GM12878 (cell line): Measurements from ENCODE around the gene PIEZO2. TPM values are rescaled to one million over a fixed set of nuclear protein-coding genes. Genes with fewer than 3 reads are reported as not detected.
A peak's percentile ranks its signal among the peaks of the same experiment; 100 is the strongest.

Experiments
- ATAC-seq: fragments of 200-7000 bp; cut with Tn5 transposase; 3 replicates; pipeline ENCODE4 v1.9.1; 2020; ENCODE audit warnings: mild to moderate bottlenecking, moderate library complexity
- BruUV-seq: library from RNA; stranded (reverse); fragments of 400-500 nt; replicated peaks from 2 replicates; lab custom pipeline; 2021; lab: Mats Ljungman, UMichigan
- CTCF ChIA-PET: fragments of 300-600 bp; sonication (Branson Sonifier 250); formaldehyde crosslinking; extraction: SDS; loops from one replicate; lab custom pipeline; 2021; ENCODE audit warnings: inconsistent platforms; lab: Yijun Ruan, JAX
- POLR2A ChIA-PET: fragments of 350-600 bp; formaldehyde crosslinking; extraction: SDS; loops from one replicate; lab custom pipeline; 2021; ENCODE audit warnings: inconsistent platforms; lab: Charles Lee
- RAD21 ChIA-PET: fragments of 300-600 bp; sonication (Branson Sonifier 250); formaldehyde crosslinking; loops from one replicate; lab custom pipeline; 2023; ENCODE audit warnings: antibody characterized with exemption; ENCODE audit not compliant: unreplicated experiment; lab: Charles Lee
- SMC1A ChIA-PET: fragments of 300-600 bp; sonication (Branson Sonifier 250); formaldehyde crosslinking; loops from one replicate; lab custom pipeline; 2023; ENCODE audit not compliant: unreplicated experiment, uncharacterized antibody; lab: Charles Lee
- DNase-seq: peaks from one replicate; pipeline ENCODE4 v3.0.0-alpha.2; 2011; ENCODE audit warnings: low read depth, low spot score
- FAIRE-seq: peaks from 3 replicates; lab custom pipeline; 2011; peaks lifted over from hg19 to GRCh38; lab: Jason Lieb, UNC
- H2AFZ ChIP-seq: 2 replicates; pipeline ENCODE4 v1.6.0; 2011; ENCODE audit warnings: low read depth, low read length, control low read depth; ENCODE audit not compliant: control insufficient read depth
- H3K27ac ChIP-seq: 2 replicates; pipeline ENCODE4 v1.5.1; 2011; ENCODE audit warnings: control low read depth; ENCODE audit not compliant: control insufficient read depth, insufficient read depth
- H3K27me3 ChIP-seq, 2 experiments: replicated peaks in 1 of 2; 2 replicates each; pipeline versions ENCODE4 v1.6.0 to v1.6.1; 2011; ENCODE audit warnings: low read length in 1 of 2; ENCODE audit not compliant: control insufficient read depth in 2 of 2, insufficient read depth in 2 of 2
- H3K36me3 ChIP-seq, 2 experiments: 2 replicates each; pipeline ENCODE4 v1.5.1; 2011; ENCODE audit warnings: low read length in 1 of 2; ENCODE audit not compliant: control insufficient read depth in 2 of 2, insufficient read depth in 2 of 2
- H3K4me1 ChIP-seq: 2 replicates; pipeline ENCODE4 v1.6.1; 2011; ENCODE audit warnings: mild to moderate bottlenecking, low read length, moderate library complexity, mixed read lengths; ENCODE audit not compliant: control insufficient read depth, insufficient read depth
- H3K4me2 ChIP-seq: 2 replicates; pipeline ENCODE4 v1.6.0; 2011; ENCODE audit warnings: control low read depth; ENCODE audit not compliant: control insufficient read depth, insufficient read depth
- H3K4me3 ChIP-seq: fragments of 200-600 bp; sonication (generic); 2 replicates; pipeline ENCODE4 v1.5.1; 2016
- H3K79me2 ChIP-seq: 2 replicates; pipeline ENCODE4 v1.6.0; 2011; ENCODE audit warnings: low read length; ENCODE audit not compliant: control insufficient read depth, insufficient read depth
- H3K9ac ChIP-seq: 2 replicates; pipeline ENCODE4 v1.8.0; 2011; ENCODE audit warnings: low read length, control low read depth, mixed read lengths; ENCODE audit not compliant: control insufficient read depth, insufficient read depth
- H3K9me3 ChIP-seq: replicated peaks from 3 replicates; pipeline ENCODE4 v1.5.1; 2011; ENCODE audit warnings: mild to moderate bottlenecking, low read length; ENCODE audit not compliant: control insufficient read depth, insufficient read depth
- H4K20me1 ChIP-seq: 2 replicates; pipeline ENCODE4 v1.6.0; 2011; ENCODE audit not compliant: control insufficient read depth, insufficient read depth
- ATF2 ChIP-seq: IDR thresholded peaks from 2 replicates; pipeline ENCODE4 v1.6.1; 2012; ENCODE audit warnings: low read length, inconsistent platforms
- BACH1 ChIP-seq: fragments of 450-650 bp; IDR thresholded peaks from 2 replicates; pipeline ENCODE4 v1.6.1; 2017; ENCODE audit warnings: mild to moderate bottlenecking, borderline replicate concordance
- BCL11A ChIP-seq: IDR thresholded peaks from 2 replicates; pipeline ENCODE4 v1.6.1; 2011; ENCODE audit warnings: low read depth, low read length
- E4F1 ChIP-seq: fragments of 450-650 bp; IDR thresholded peaks from 2 replicates; pipeline ENCODE4 v1.6.1; 2018; ENCODE audit warnings: borderline replicate concordance, mild to moderate bottlenecking; ENCODE audit not compliant: partially characterized antibody
- EP300 ChIP-seq, 2 experiments: fragments of 150-350 bp in 1 of 2; IDR thresholded peaks; 2 replicates each; pipeline ENCODE4 v1.6.1; 2011 to 2012; ENCODE audit warnings: low read depth in 2 of 2, low read length in 2 of 2, borderline replicate concordance in 1 of 2, improper control_type of control experiment in 1 of 2, inconsistent platforms in 1 of 2; ENCODE audit not compliant: control insufficient read depth in 1 of 2
- HDAC2 ChIP-seq: fragments of 200-600 bp; sonication (generic); IDR thresholded peaks from 2 replicates; pipeline ENCODE4 v1.6.1; 2017
- MYB ChIP-seq: fragments of 150-350 bp; IDR thresholded peaks from 2 replicates; pipeline ENCODE4 v1.6.1; 2014; ENCODE audit warnings: mild to moderate bottlenecking, low read depth, low read length, borderline replicate concordance
- POU2F2 ChIP-seq: IDR thresholded peaks from 3 replicates; pipeline ENCODE4 v1.6.1; 2011; ENCODE audit warnings: low read depth, mild to moderate bottlenecking, low read length, borderline replicate concordance
- ZBED1 ChIP-seq: IDR thresholded peaks from 2 replicates; pipeline ENCODE4 v1.6.1; 2016; ENCODE audit warnings: borderline replicate concordance
- WGBS: methylation state at CpG from one replicate; pipeline ENCODE4 v1.1.6; 2016; ENCODE audit warnings: low lambda C conversion rate; ENCODE audit not compliant: insufficient replicate concordance, insufficient coverage; ENCODE audit errors: missing lambda C conversion rate; 5-methylcytosine and 5-hydroxymethylcytosine counted together
- in situ Hi-C: fragments of 300-500 bp; cut with MboI; formaldehyde crosslinking; loops from 9 replicates; pipeline ENCODE4 v1.14.3; 2018; ENCODE audit warnings: mixed read lengths
- intact Hi-C: fragments of 100-400 bp; cut with micrococcal nuclease; formaldehyde crosslinking; loops from one replicate; pipeline ENCODE4 v1.14.2; 2022; ENCODE audit not compliant: unreplicated experiment
- polyA plus RNA-seq, 11 experiments: library from polyadenylated mRNA; depleted of rRNA in 4 of 11; unstranded in 6 of 11; stranded (reverse) in 5 of 11; fragments of >200 nt; fragmentation: Nextera tagmentation in 4 of 11; fragmentation: Illumina TruSeq in 1 of 11; extraction: Ambion mirVana in 4 of 11; extraction: Trizol in 1 of 11; gene quantifications; 1 replicate in 1 of 11; 2 replicates in 10 of 11; pipeline versions ENCODE4 v1.2.1 to v1.2.3, GENCODE V29; 2011 to 2016; ENCODE audit warnings: inconsistent platforms in 2 of 11, missing spikeins in 2 of 11, low read depth in 1 of 11
- total RNA-seq, 4 experiments: library from RNA; depleted of rRNA in 3 of 4; stranded (reverse); fragments of >200 nt in 3 of 4; fragmentation: Illumina TruSeq in 1 of 4; extraction: Trizol in 1 of 4; gene quantifications; 2 replicates each; pipeline versions ENCODE4 v1.2.1 to v1.2.3, GENCODE V29; 2013 to 2021
- TF ChIP-seq, protein P1 (sequence below), 3 experiments: IDR thresholded peaks in 2 of 3; conservative IDR thresholded peaks in 1 of 3; 2 replicates each; pipeline ENCODE4 v1.5.1; 2011; ENCODE audit warnings: low read depth in 3 of 3, low read length in 3 of 3, mild to moderate bottlenecking in 3 of 3, control low read depth in 2 of 3, moderate library complexity in 2 of 3, inconsistent platforms in 1 of 3, mixed read lengths in 1 of 3; ENCODE audit not compliant: control insufficient read depth in 2 of 3, insufficient read depth in 1 of 3; ENCODE audit errors: extremely low read depth in 1 of 3
- TF ChIP-seq, protein P2 (sequence below): IDR thresholded peaks from 2 replicates; pipeline ENCODE4 v1.6.1; 2011; ENCODE audit warnings: low read depth, low read length, improper control_type of control experiment, borderline replicate concordance
- TF ChIP-seq, protein P3 (sequence below): fragments of 450-650 bp; IDR thresholded peaks from 2 replicates; pipeline ENCODE4 v1.6.1; 2014; ENCODE audit warnings: mild to moderate bottlenecking

PIEZO2 gene
- total and polyA plus RNA-seq, 10 of the 15 experiments (the other 5 are each of a cell fraction or from before 2014, with no cell fraction given) = 6.7 to 42.3 (median 27.4) TPM

DNA sequence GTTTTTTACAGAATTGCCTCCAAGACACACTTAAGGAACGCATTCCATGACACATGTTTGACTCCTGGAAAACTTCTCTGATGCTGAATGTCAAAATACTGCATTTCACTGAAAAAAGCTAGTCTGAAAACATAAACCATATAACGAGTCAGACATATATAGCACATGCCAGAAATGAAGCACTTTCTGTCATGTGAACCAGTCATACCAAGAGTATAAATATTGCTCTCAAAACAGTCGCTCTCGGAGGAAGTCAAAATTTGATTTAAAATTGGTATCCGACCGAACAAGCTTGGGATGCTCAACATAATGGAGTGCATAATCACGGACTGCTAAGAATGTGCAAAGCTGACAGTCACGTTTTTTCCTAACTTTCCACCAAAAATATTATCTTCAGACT lies 115.9 kb downstream of the PIEZO2 start (continued):
- no peak for TF ChIP-seq E4F1
- no peak for TF ChIP-seq EP300 (IDR thresholded peaks at IDR 0.05; ENCODE audit: borderline replicate concordance in 1 of 2, control insufficient read depth in 1 of 2, low read depth in 2 of 2, low read length in 2 of 2)
- peak; percentile 51; the same call in 1 of the 2 replicates for TF ChIP-seq BCL11A
- no peak for TF ChIP-seq BACH1
- 0 out of 2 replicates have a peak, but pooled peaks have one; percentile 42 for TF ChIP-seq ATF2
- TF ChIP-seq ZBED1 = peak; percentile 43; the same call in 1 of the 2 replicates
- TF ChIP-seq, all 136 proteins: peak for 10

GRCh38 chr18:11031966-11032365 lies 117.4 kb downstream of the PIEZO2 start:
- ATAC-seq = no peak

More at GRCh38 chr18:11031966-11032365, 117.4 kb downstream of the PIEZO2 start:
- Histone ChIP-seq H3K9ac (no peak overlapping the region), H4K20me1 (no peaks in the 10 kb centered on the region), H3K27me3 (no peaks in the 10 kb centered on the region), H3K4me2 (no peak overlapping the region), H3K27ac (no peak overlapping the region), H2AFZ (no peak overlapping the region), H3K9me3 (peaks cover 2% of the 10 kb centered on the region; the same call in 2 of the 3 replicates), H3K4me1 (peaks cover 43% of the 10 kb centered on the region), H3K36me3 (peaks cover 0 to 3% of the 10 kb centered on the region in 2 experiments; a peak in 1 of 4 replicates), H3K4me3 (no peak overlapping the region; the same call in 1 of the 2 replicates), H3K79me2 (peaks cover 63% of the 10 kb centered on the region)
- intact Hi-C loops = no loop called here
- in situ Hi-C loops = no loop called here
- no TSS peak for BruUV-seq
- ChIA-PET CTCF (interaction anchor here (1.0 to 1.5 kb wide), 2 partner anchors 9 to 80 kb away, joined by 4 to 6 read pairs; no protein-coding TSS in a partner anchor), RAD21 (interaction anchor here (0.9 to 1.4 kb wide), 3 partner anchors 25 to 122 kb away, joined by 3 to 4 read pairs (median 3); no protein-coding TSS in a partner anchor), POLR2A (interaction anchor here (1.1 kb wide), 1 partner anchor 66 kb away, joined by 3 read pairs; no protein-coding TSS in a partner anchor), SMC1A (interaction anchor here (1.0 to 2.5 kb wide), 8 partner anchors 9 to 180 kb away, joined by 3 to 10 read pairs (median 3); no protein-coding TSS in a partner anchor)
- no peak for FAIRE-seq
- 78% methylated on average over 5 of the region's 5 CpGs for WGBS
- no peak for DNase-seq
- TF ChIP-seq, protein P1, sequence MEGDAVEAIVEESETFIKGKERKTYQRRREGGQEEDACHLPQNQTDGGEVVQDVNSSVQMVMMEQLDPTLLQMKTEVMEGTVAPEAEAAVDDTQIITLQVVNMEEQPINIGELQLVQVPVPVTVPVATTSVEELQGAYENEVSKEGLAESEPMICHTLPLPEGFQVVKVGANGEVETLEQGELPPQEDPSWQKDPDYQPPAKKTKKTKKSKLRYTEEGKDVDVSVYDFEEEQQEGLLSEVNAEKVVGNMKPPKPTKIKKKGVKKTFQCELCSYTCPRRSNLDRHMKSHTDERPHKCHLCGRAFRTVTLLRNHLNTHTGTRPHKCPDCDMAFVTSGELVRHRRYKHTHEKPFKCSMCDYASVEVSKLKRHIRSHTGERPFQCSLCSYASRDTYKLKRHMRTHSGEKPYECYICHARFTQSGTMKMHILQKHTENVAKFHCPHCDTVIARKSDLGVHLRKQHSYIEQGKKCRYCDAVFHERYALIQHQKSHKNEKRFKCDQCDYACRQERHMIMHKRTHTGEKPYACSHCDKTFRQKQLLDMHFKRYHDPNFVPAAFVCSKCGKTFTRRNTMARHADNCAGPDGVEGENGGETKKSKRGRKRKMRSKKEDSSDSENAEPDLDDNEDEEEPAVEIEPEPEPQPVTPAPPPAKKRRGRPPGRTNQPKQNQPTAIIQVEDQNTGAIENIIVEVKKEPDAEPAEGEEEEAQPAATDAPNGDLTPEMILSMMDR (IDR thresholded peaks at IDR 0.05 in 2 of 3, conservative IDR thresholded peaks at IDR 0.05 in 1 of 3; ENCODE audit: control insufficient read depth in 2 of 3, extremely low read depth in 1 of 3, insufficient read depth in 1 of 3, low read depth in 3 of 3, low read length in 3 of 3) = no peak
- TF ChIP-seq POU2F2 = no peak
- TF ChIP-seq, protein P2, sequence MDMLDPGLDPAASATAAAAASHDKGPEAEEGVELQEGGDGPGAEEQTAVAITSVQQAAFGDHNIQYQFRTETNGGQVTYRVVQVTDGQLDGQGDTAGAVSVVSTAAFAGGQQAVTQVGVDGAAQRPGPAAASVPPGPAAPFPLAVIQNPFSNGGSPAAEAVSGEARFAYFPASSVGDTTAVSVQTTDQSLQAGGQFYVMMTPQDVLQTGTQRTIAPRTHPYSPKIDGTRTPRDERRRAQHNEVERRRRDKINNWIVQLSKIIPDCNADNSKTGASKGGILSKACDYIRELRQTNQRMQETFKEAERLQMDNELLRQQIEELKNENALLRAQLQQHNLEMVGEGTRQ = no peak
- TF ChIP-seq, protein P3, sequence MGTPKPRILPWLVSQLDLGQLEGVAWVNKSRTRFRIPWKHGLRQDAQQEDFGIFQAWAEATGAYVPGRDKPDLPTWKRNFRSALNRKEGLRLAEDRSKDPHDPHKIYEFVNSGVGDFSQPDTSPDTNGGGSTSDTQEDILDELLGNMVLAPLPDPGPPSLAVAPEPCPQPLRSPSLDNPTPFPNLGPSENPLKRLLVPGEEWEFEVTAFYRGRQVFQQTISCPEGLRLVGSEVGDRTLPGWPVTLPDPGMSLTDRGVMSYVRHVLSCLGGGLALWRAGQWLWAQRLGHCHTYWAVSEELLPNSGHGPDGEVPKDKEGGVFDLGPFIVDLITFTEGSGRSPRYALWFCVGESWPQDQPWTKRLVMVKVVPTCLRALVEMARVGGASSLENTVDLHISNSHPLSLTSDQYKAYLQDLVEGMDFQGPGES = no peak
- no peak for TF ChIP-seq HDAC2
- no peak for TF ChIP-seq MYB
